GM12891 (cell line): ENCODE measurements around the gene FAHD1.

Experiments
- DNase-seq: peaks from one replicate; pipeline ENCODE4 v3.0.0; 2011; ENCODE audit warnings: low spot score; ENCODE audit not compliant: insufficient read length
- FAIRE-seq: peaks from 2 replicates; lab custom pipeline; 2011; peaks lifted over from hg19 to GRCh38; lab: Jason Lieb, UNC
- PAX5 ChIP-seq: IDR thresholded peaks from 2 replicates; pipeline ENCODE4 v1.6.1; 2011; ENCODE audit warnings: low read length, moderate library complexity, mild to moderate bottlenecking; ENCODE audit not compliant: insufficient read depth, severe bottlenecking
- POLR2A ChIP-seq: IDR thresholded peaks from 2 replicates; pipeline ENCODE4 v1.6.1; 2011; ENCODE audit warnings: low read depth, low read length, control low read depth
- POLR2AphosphoS5 ChIP-seq: IDR thresholded peaks from 2 replicates; pipeline ENCODE4 v1.6.1; 2011; ENCODE audit warnings: low read depth, low read length, control low read depth
- POU2F2 ChIP-seq: IDR thresholded peaks from 2 replicates; pipeline ENCODE4 v1.6.1; 2011; ENCODE audit warnings: low read depth, mild to moderate bottlenecking, control low read depth, low read length, moderate library complexity
- SPI1 ChIP-seq: IDR thresholded peaks from 2 replicates; pipeline ENCODE4 v1.6.1; 2011; ENCODE audit warnings: low read depth, low read length, control low read depth
- TAF1 ChIP-seq: IDR thresholded peaks from 2 replicates; pipeline ENCODE4 v1.6.1; 2011; ENCODE audit warnings: low read depth, low read length, control low read depth

FAHD1 gene

GRCh38 chr16:1782408-1783264 is 44.4 kb upstream of the FAHD1 start, which contains the start of the genes NUBP2 and SPSB3:
Gene NUBP2 (plus strand): TSS chr16:1782960. CDS start chr16:1783021, 61 bp downstream.
Gene SPSB3 (minus strand): TSS chr16:1782571. CDS start chr16:1781483, 1,088 bp downstream.
- DNase-seq (peak; percentile 99), FAIRE-seq (peak; percentile 100)
- TF ChIP-seq POLR2AphosphoS5: peak; percentile 29; the same call in 1 of the 2 replicates
- TF ChIP-seq SPI1: no peak
- TF ChIP-seq TAF1: peak; percentile 55
- peak; percentile 29 for TF ChIP-seq POU2F2
- peak; percentile 80 for TF ChIP-seq POLR2A
- TF ChIP-seq PAX5: no peak

GRCh38 chr16:1784977-1785845 is 41.8 kb upstream of the FAHD1 start:
- FAIRE-seq (no peak), DNase-seq (no peak)
- TF ChIP-seq SPI1 (no peak), POU2F2 (no peak), POLR2A (no peak), POLR2AphosphoS5 (no peak), PAX5 (no peak), TAF1 (no peak)

- FAIRE-seq: no peak
- no peak for DNase-seq
- no peak for TF ChIP-seq TAF1
- TF ChIP-seq SPI1: no peak
- TF ChIP-seq PAX5: no peak
- no peak for TF ChIP-seq POLR2A
- TF ChIP-seq POU2F2: no peak
- TF ChIP-seq POLR2AphosphoS5: no peak
Measured at GRCh38 chr16:1785846-1786170, 41.2 kb upstream of the FAHD1 start.

- DNase-seq (no peak), FAIRE-seq (no peak)
- TF ChIP-seq PAX5: no peak
- no peak for TF ChIP-seq POU2F2
- TF ChIP-seq POLR2A: no peak
- TF ChIP-seq POLR2AphosphoS5: no peak
- no peak for TF ChIP-seq SPI1
- TF ChIP-seq TAF1: no peak
Measured at GRCh38 chr16:1786242-1787055, 40.6 kb upstream of the FAHD1 start.

- TF ChIP-seq PAX5: no peak
- no peak for TF ChIP-seq TAF1
- no peak for TF ChIP-seq SPI1
- TF ChIP-seq POU2F2: no peak
- TF ChIP-seq POLR2A: no peak
- TF ChIP-seq POLR2AphosphoS5: no peak
- FAIRE-seq (no peak), DNase-seq (no peak)
Measured at GRCh38 chr16:1787056-1787321, 40.0 kb upstream of the FAHD1 start.

- DNase-seq (no peak), FAIRE-seq (no peak)
- TF ChIP-seq POLR2AphosphoS5 (no peak), TAF1 (no peak), POU2F2 (no peak), SPI1 (no peak), PAX5 (no peak), POLR2A (no peak)
Measured at GRCh38 chr16:1787322-1788094, 39.5 kb upstream of the FAHD1 start.

- TF ChIP-seq PAX5: no peak
- no peak for TF ChIP-seq TAF1
- no peak for TF ChIP-seq POLR2A
- TF ChIP-seq SPI1: no peak
- FAIRE-seq: no peak
- DNase-seq: no peak
Measured at GRCh38 chr16:1788095-1788707, 38.8 kb upstream of the FAHD1 start.

- FAIRE-seq (no peak), DNase-seq (no peak)
- no peak for TF ChIP-seq POU2F2
- no peak for TF ChIP-seq POLR2A
- no peak for TF ChIP-seq PAX5
- TF ChIP-seq POLR2AphosphoS5: no peak
- TF ChIP-seq SPI1: no peak
- no peak for TF ChIP-seq TAF1
Measured at GRCh38 chr16:1788708-1789100, 38.3 kb upstream of the FAHD1 start.

GRCh38 chr16:1789643-1790045 is 37.4 kb upstream of the FAHD1 start:
- DNase-seq (no peak), FAIRE-seq (no peak)
- TF ChIP-seq POLR2AphosphoS5: no peak
- TF ChIP-seq SPI1: no peak
- TF ChIP-seq POLR2A: no peak
- TF ChIP-seq POU2F2: no peak
- no peak for TF ChIP-seq TAF1
- TF ChIP-seq PAX5: no peak
